Right atrium auricular region (tissue), 2 donors: ENCODE results near the gene MAGEF1. TPM values are rescaled to one million over a fixed set of nuclear protein-coding genes. Genes with fewer than 3 reads are reported as not detected.
A peak's percentile ranks its signal among the peaks of the same experiment; 100 is the strongest.

Experiments
- DNase-seq: peaks from one replicate; pipeline ENCODE4 v3.0.0-alpha.2; 2019; ENCODE audit warnings: low spot score
- H3K27ac ChIP-seq, 2 donors: fragments of 200-600 bp; sonication (generic); 1 replicate in 1 of 2; 2 replicates in 1 of 2; pipeline ENCODE4 v1.5.1; 2016 to 2019
- H3K27me3 ChIP-seq, 2 donors: fragments of 200-600 bp; sonication (generic); one replicate each; pipeline versions ENCODE4 v1.5.1 to v1.6.0; 2017 to 2019
- H3K36me3 ChIP-seq: fragments of 200-600 bp; sonication (generic); one replicate; pipeline ENCODE4 v1.5.1; 2016
- H3K4me1 ChIP-seq, 2 donors: fragments of 200-600 bp; sonication (generic); one replicate each; pipeline versions ENCODE4 v1.5.1 to v1.6.0; 2017 to 2019
- H3K4me3 ChIP-seq, 2 donors: fragments of 200-600 bp; sonication (generic); 1 replicate in 1 of 2; 2 replicates in 1 of 2; pipeline ENCODE4 v1.5.1; 2017 to 2019; ENCODE audit warnings: mild to moderate bottlenecking in 1 of 2, moderate library complexity in 1 of 2
- H3K9me3 ChIP-seq, 2 donors: fragments of 200-600 bp; sonication (generic); one replicate each; pipeline ENCODE4 v1.5.1; 2019
- total RNA-seq, 2 donors: library from RNA; depleted of rRNA; stranded (reverse); fragments of >200 nt; gene quantifications; one replicate each; pipeline ENCODE4 v1.1.0, GENCODE V29; 2016
- TF ChIP-seq, protein P1 (sequence below), 2 donors: fragments of 200-600 bp; sonication (generic); IDR thresholded peaks; one replicate each; pipeline ENCODE4 v1.5.1; 2019; ENCODE audit warnings: antibody characterized with exemption in 2 of 2

MAGEF1 gene
- total RNA-seq, 2 donors from 2014 or later, result 26.9 to 32.2 TPM

GRCh38 chr3:184687363-184688015 is 24.4 kb downstream of the MAGEF1 start:
- no peak for DNase-seq
- TF ChIP-seq, protein P1, sequence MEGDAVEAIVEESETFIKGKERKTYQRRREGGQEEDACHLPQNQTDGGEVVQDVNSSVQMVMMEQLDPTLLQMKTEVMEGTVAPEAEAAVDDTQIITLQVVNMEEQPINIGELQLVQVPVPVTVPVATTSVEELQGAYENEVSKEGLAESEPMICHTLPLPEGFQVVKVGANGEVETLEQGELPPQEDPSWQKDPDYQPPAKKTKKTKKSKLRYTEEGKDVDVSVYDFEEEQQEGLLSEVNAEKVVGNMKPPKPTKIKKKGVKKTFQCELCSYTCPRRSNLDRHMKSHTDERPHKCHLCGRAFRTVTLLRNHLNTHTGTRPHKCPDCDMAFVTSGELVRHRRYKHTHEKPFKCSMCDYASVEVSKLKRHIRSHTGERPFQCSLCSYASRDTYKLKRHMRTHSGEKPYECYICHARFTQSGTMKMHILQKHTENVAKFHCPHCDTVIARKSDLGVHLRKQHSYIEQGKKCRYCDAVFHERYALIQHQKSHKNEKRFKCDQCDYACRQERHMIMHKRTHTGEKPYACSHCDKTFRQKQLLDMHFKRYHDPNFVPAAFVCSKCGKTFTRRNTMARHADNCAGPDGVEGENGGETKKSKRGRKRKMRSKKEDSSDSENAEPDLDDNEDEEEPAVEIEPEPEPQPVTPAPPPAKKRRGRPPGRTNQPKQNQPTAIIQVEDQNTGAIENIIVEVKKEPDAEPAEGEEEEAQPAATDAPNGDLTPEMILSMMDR (IDR thresholded peaks at IDR 0.05), result no peak
- Histone ChIP-seq H3K27me3 (no peaks in the 10 kb centered on the region), H3K9me3 (no peaks in the 10 kb centered on the region), H3K4me1 (peaks cover 0 to 34% of the 10 kb centered on the region in 2 donors), H3K36me3 (no peaks in the 10 kb centered on the region), H3K4me3 (no peak overlapping the region), H3K27ac (peak overlapping the region; percentile 41 to 52)

- Histone ChIP-seq H3K27ac (no peak overlapping the region), H3K9me3 (no peaks in the 10 kb centered on the region), H3K27me3 (no peaks in the 10 kb centered on the region), H3K36me3 (no peaks in the 10 kb centered on the region), H3K4me3 (no peak overlapping the region), H3K4me1 (peaks cover 0 to 24% of the 10 kb centered on the region in 2 donors)
- TF ChIP-seq, protein P1 (IDR thresholded peaks at IDR 0.05), result no peak
- no peak for DNase-seq
Observed at GRCh38 chr3:184685646-184686045, 26.2 kb downstream of the MAGEF1 start.

GRCh38 chr3:184685055-184685454 is 26.8 kb downstream of the MAGEF1 start:
- Histone ChIP-seq H3K4me3 (no peak overlapping the region), H3K27me3 (no peaks in the 10 kb centered on the region), H3K4me1 (peaks cover 0 to 24% of the 10 kb centered on the region in 2 donors), H3K27ac (no peak overlapping the region), H3K9me3 (no peaks in the 10 kb centered on the region), H3K36me3 (no peaks in the 10 kb centered on the region)
- DNase-seq, result no peak
- TF ChIP-seq, protein P1 (IDR thresholded peaks at IDR 0.05), result no peak

GRCh38 chr3:184683900-184684560 is 27.8 kb downstream of the MAGEF1 start:
- Histone ChIP-seq H3K4me1 (peaks cover 0 to 31% of the 10 kb centered on the region in 2 donors), H3K36me3 (no peaks in the 10 kb centered on the region), H3K9me3 (no peaks in the 10 kb centered on the region), H3K27me3 (no peaks in the 10 kb centered on the region), H3K27ac (no peak overlapping the region), H3K4me3 (no peak overlapping the region)
- TF ChIP-seq, protein P1 (IDR thresholded peaks at IDR 0.05), result no peak
- DNase-seq, result no peak

GRCh38 chr3:184683234-184683633 is 28.6 kb downstream of the MAGEF1 start:
- TF ChIP-seq, protein P1 (IDR thresholded peaks at IDR 0.05), result no peak
- DNase-seq, result no peak
- peaks cover 0 to 23% of the 10 kb centered on the region in 2 donors for H3K4me1 ChIP-seq
- no peaks in the 10 kb centered on the region for H3K36me3 ChIP-seq
- H3K4me3 ChIP-seq, result no peak overlapping the region
- no peaks in the 10 kb centered on the region for H3K27me3 ChIP-seq
- H3K9me3 ChIP-seq, result no peaks in the 10 kb centered on the region
- no peak overlapping the region for H3K27ac ChIP-seq
